ENCODE results near the gene LUC7L2. TPM values are rescaled to one million over a fixed set of nuclear protein-coding genes. Genes with fewer than 3 reads are reported as not detected.
"Not testable (repeated sequence)": the region's sequence is repeated elsewhere in the genome, so short reads cannot be mapped to it uniquely, and the experiment has no call there.

The LUC7L2 gene
- total and polyA plus RNA-seq, 4 donors = 16.2 to 38.9 (median 22.9) TPM

DNA sequence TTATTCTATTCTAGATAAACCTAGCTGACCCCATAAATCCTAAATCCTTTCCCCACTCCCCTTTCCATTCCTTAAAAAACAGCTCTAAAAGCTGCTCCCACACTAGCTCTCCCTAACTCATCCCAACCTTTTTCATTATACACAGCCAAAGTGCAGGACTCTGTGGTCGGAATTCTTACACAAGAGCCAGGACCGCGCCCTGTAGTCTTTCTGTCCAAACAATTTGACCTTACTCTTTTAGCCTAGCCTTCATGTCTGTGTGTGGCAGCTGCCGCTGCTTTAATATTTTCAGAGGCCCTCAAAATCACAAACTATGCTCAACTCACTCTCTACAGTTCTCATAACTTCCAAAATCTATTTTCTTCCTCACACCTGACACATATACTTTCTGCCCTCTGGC, 104.8 kb downstream of the LUC7L2 start:
- WGBS = 92% methylated on average over 4 of the region's 4 CpGs
- not testable (repeated sequence) for H3K27ac ChIP-seq (ENCODE audit: low read depth in 1 of 2, low read length in 2 of 2); H3K9me3 ChIP-seq (ENCODE audit: control insufficient read depth in 4 of 4, low read length in 3 of 4); H3K27me3 ChIP-seq (ENCODE audit: control insufficient read depth in 4 of 4, insufficient read depth in 4 of 4, low read length in 3 of 4); H3K9ac ChIP-seq (ENCODE audit: low read depth in 1 of 2, low read length in 2 of 2); H3K4me3 ChIP-seq (ENCODE audit: low read depth in 1 of 3, low read length in 3 of 3); DNase-seq (ENCODE audit: low spot score); H3K4me1 ChIP-seq (ENCODE audit: control insufficient read depth in 4 of 4, insufficient read depth in 4 of 4, low read length in 3 of 4); H3K36me3 ChIP-seq (ENCODE audit: control insufficient read depth in 4 of 4, insufficient read depth in 3 of 4, low read depth in 1 of 4, low read length in 3 of 4)

DNA sequence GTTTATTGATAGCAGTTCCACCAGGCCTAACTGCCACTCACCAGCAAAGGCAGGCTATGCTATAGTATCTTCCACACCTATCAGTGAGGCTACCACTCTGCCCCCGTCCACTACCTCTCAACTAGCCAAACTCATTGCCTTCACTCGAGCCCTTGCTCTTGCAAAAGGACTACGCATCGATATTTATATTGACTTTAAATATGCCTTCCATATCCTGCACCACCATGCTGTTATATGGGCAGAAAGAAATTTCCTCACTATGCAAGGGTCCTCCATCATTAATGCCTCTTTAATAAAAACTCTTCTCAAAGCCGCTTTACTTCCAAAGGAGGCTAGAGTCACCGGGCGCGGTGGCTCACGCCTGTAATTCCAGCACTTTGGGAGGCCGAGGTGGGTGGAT, 105.4 kb downstream of the LUC7L2 start:
- not testable (repeated sequence) for H3K4me3 ChIP-seq (ENCODE audit: low read depth in 1 of 3, low read length in 3 of 3); DNase-seq (ENCODE audit: low spot score); H3K9me3 ChIP-seq (ENCODE audit: control insufficient read depth in 4 of 4, low read length in 3 of 4); H3K4me1 ChIP-seq (ENCODE audit: control insufficient read depth in 4 of 4, insufficient read depth in 4 of 4, low read length in 3 of 4); H3K27me3 ChIP-seq (ENCODE audit: control insufficient read depth in 4 of 4, insufficient read depth in 4 of 4, low read length in 3 of 4); H3K9ac ChIP-seq (ENCODE audit: low read depth in 1 of 2, low read length in 2 of 2); H3K27ac ChIP-seq (ENCODE audit: low read depth in 1 of 2, low read length in 2 of 2); H3K36me3 ChIP-seq (ENCODE audit: control insufficient read depth in 4 of 4, insufficient read depth in 3 of 4, low read depth in 1 of 4, low read length in 3 of 4)
- WGBS = 97% methylated on average over 10 of the region's 10 CpGs

DNA sequence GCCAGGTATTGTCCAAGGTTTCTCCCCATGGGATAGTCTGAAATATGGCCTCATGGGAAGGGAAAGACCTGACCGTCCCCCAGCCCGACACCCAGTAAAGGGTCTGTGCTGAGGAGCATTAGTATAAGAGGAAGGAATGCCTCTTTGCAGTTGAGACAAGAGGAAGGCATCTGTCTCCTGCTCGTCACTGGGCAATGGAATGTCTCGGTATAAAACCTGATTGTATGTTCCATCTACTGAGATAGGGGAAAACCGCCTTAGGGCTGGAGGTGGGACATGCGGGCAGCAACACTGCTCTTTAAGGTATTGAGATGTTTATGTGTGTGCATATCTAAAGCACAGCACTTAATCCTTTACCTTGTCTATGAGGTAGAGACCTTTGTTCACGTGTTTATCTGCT, 108.0 kb downstream of the LUC7L2 start:
- H3K4me1 ChIP-seq (ENCODE audit: control insufficient read depth in 4 of 4, insufficient read depth in 4 of 4, low read length in 3 of 4); H3K27ac ChIP-seq (ENCODE audit: low read depth in 1 of 2, low read length in 2 of 2); H3K9me3 ChIP-seq (ENCODE audit: control insufficient read depth in 4 of 4, low read length in 3 of 4); H3K36me3 ChIP-seq (ENCODE audit: control insufficient read depth in 4 of 4, insufficient read depth in 3 of 4, low read depth in 1 of 4, low read length in 3 of 4); H3K4me3 ChIP-seq (ENCODE audit: low read depth in 1 of 3, low read length in 3 of 3); H3K27me3 ChIP-seq (ENCODE audit: control insufficient read depth in 4 of 4, insufficient read depth in 4 of 4, low read length in 3 of 4); H3K9ac ChIP-seq (ENCODE audit: low read depth in 1 of 2, low read length in 2 of 2); DNase-seq (ENCODE audit: low spot score): not testable (repeated sequence)
- WGBS = 82% methylated on average over 7 of the region's 7 CpGs

DNA sequence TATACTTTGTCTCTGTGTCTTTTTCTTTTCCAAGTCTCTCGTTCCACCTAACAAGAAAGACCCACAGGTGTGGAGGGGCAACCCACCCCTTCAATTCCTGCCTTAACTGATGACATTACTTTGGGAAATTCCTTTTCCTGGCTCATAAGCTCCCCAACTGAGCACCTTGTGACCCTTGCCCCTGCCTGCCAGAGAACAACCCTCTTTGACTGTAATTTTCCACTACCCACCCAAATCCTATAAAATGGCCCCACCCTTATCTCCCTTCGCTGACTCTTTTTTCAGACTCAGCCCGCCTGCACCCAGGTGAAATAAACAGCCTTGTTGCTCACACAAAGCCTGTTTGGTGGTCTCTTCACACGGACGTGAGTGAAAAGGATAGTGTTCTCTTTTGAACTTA, 108.6 kb downstream of the LUC7L2 start:
- 80% methylated on average over 5 of the region's 5 CpGs for WGBS
- not testable (repeated sequence) for H3K4me3 ChIP-seq (ENCODE audit: low read depth in 1 of 3, low read length in 3 of 3); H3K27me3 ChIP-seq (ENCODE audit: control insufficient read depth in 4 of 4, insufficient read depth in 4 of 4, low read length in 3 of 4); H3K36me3 ChIP-seq (ENCODE audit: control insufficient read depth in 4 of 4, insufficient read depth in 3 of 4, low read depth in 1 of 4, low read length in 3 of 4); H3K9ac ChIP-seq (ENCODE audit: low read depth in 1 of 2, low read length in 2 of 2); H3K9me3 ChIP-seq (ENCODE audit: control insufficient read depth in 4 of 4, low read length in 3 of 4); H3K27ac ChIP-seq (ENCODE audit: low read depth in 1 of 2, low read length in 2 of 2); H3K4me1 ChIP-seq (ENCODE audit: control insufficient read depth in 4 of 4, insufficient read depth in 4 of 4, low read length in 3 of 4); DNase-seq (ENCODE audit: low spot score)

DNA sequence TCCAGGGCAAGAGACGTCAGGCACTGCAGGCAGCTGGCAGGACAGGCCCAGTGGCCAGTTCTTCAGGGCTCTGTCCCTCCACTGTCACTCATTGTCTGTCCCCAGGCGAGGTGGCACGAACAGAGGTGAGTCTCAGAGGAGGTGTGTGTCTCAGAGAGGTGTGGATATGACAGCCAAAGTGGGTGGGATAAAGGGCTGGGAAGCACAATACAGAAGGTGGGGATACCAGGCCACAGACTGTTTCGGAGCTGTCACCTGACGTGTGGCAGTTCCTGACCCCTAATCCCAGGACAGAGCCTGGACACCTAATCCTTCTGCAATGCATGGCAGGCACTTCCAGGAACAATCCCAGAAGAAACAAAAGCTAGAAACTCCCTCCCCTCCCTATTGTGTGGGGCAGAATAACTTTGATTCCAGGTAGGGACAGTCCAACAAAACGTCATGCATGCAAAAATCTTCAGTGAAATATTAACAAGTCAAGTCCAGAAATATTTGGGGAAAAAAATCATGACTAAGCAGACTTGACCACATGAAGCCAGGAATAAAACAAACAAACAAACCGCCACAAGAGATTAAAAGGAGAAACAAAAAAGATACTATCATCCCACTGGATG, 112.2 kb downstream of the LUC7L2 start:
- WGBS = 65% methylated on average over 7 of the region's 7 CpGs
- Histone ChIP-seq H3K36me3 (ENCODE audit: control insufficient read depth in 4 of 4, insufficient read depth in 3 of 4, low read depth in 1 of 4, low read length in 3 of 4) (no peaks in the 10 kb centered on the region), H3K4me3 (ENCODE audit: low read depth in 1 of 3, low read length in 3 of 3) (no peak overlapping the region), H3K9ac (ENCODE audit: low read depth in 1 of 2, low read length in 2 of 2) (no peak overlapping the region), H3K4me1 (ENCODE audit: control insufficient read depth in 4 of 4, insufficient read depth in 4 of 4, low read length in 3 of 4) (peaks cover 0 to 4% (median 0%) of the 10 kb centered on the region in 4 donors), H3K27me3 (ENCODE audit: control insufficient read depth in 4 of 4, insufficient read depth in 4 of 4, low read length in 3 of 4) (no peaks in the 10 kb centered on the region), H3K9me3 (ENCODE audit: control insufficient read depth in 4 of 4, low read length in 3 of 4) (peaks cover 0 to 3% (median 0%) of the 10 kb centered on the region in 4 donors), H3K27ac (ENCODE audit: low read depth in 1 of 2, low read length in 2 of 2) (no peak overlapping the region)
- no peak for TF ChIP-seq FOXA1 (IDR thresholded peaks at IDR 0.05)
- TF ChIP-seq, protein P1, sequence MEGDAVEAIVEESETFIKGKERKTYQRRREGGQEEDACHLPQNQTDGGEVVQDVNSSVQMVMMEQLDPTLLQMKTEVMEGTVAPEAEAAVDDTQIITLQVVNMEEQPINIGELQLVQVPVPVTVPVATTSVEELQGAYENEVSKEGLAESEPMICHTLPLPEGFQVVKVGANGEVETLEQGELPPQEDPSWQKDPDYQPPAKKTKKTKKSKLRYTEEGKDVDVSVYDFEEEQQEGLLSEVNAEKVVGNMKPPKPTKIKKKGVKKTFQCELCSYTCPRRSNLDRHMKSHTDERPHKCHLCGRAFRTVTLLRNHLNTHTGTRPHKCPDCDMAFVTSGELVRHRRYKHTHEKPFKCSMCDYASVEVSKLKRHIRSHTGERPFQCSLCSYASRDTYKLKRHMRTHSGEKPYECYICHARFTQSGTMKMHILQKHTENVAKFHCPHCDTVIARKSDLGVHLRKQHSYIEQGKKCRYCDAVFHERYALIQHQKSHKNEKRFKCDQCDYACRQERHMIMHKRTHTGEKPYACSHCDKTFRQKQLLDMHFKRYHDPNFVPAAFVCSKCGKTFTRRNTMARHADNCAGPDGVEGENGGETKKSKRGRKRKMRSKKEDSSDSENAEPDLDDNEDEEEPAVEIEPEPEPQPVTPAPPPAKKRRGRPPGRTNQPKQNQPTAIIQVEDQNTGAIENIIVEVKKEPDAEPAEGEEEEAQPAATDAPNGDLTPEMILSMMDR (IDR thresholded peaks at IDR 0.05; ENCODE audit: low read depth, low read length, missing input control) = no peak
- TF ChIP-seq EGR1 (IDR thresholded peaks at IDR 0.05; ENCODE audit: low read depth in 2 of 2) = no peak
- no peak for TF ChIP-seq HNF4G (IDR thresholded peaks at IDR 0.05)
- TF ChIP-seq, protein P2, sequence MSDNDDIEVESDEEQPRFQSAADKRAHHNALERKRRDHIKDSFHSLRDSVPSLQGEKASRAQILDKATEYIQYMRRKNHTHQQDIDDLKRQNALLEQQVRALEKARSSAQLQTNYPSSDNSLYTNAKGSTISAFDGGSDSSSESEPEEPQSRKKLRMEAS (IDR thresholded peaks at IDR 0.05) = no peak
- no peak for TF ChIP-seq RAD21 (IDR thresholded peaks at IDR 0.05)
- no peak for TF ChIP-seq SP1 (IDR thresholded peaks at IDR 0.05)
- no peak for TF ChIP-seq GABPA (IDR thresholded peaks at IDR 0.05 in 1 of 2, conservative IDR thresholded peaks at IDR 0.05 in 1 of 2)
- TF ChIP-seq, protein P3, sequence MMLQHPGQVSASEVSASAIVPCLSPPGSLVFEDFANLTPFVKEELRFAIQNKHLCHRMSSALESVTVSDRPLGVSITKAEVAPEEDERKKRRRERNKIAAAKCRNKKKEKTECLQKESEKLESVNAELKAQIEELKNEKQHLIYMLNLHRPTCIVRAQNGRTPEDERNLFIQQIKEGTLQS (IDR thresholded peaks at IDR 0.05) = no peak
- TF ChIP-seq FOXA2 (IDR thresholded peaks at IDR 0.05) = no peak
- no peak for TF ChIP-seq RXRA (IDR thresholded peaks at IDR 0.05)
- no peak for TF ChIP-seq JUND (IDR thresholded peaks at IDR 0.05)
- TF ChIP-seq, protein P4, sequence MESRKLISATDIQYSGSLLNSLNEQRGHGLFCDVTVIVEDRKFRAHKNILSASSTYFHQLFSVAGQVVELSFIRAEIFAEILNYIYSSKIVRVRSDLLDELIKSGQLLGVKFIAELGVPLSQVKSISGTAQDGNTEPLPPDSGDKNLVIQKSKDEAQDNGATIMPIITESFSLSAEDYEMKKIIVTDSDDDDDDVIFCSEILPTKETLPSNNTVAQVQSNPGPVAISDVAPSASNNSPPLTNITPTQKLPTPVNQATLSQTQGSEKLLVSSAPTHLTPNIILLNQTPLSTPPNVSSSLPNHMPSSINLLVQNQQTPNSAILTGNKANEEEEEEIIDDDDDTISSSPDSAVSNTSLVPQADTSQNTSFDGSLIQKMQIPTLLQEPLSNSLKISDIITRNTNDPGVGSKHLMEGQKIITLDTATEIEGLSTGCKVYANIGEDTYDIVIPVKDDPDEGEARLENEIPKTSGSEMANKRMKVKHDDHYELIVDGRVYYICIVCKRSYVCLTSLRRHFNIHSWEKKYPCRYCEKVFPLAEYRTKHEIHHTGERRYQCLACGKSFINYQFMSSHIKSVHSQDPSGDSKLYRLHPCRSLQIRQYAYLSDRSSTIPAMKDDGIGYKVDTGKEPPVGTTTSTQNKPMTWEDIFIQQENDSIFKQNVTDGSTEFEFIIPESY (IDR thresholded peaks at IDR 0.05) = no peak
- no peak for TF ChIP-seq TAF1 (conservative IDR thresholded peaks at IDR 0.05)
- no peak for TF ChIP-seq YY1 (IDR thresholded peaks at IDR 0.05)
- TF ChIP-seq NR2F2 (IDR thresholded peaks at IDR 0.05) = no peak
- no peak for TF ChIP-seq HNF4A (conservative IDR thresholded peaks at IDR 0.05)
- no peak for DNase-seq (ENCODE audit: low spot score)

All from liver (tissue), 9 donors.